EL (cell line): Measurements from ENCODE around the gene ELL.

Experiments used
- DNase-seq: peaks from one replicate; pipeline ENCODE4 v3.0.0-alpha.2; 2016

ELL gene

DNA sequence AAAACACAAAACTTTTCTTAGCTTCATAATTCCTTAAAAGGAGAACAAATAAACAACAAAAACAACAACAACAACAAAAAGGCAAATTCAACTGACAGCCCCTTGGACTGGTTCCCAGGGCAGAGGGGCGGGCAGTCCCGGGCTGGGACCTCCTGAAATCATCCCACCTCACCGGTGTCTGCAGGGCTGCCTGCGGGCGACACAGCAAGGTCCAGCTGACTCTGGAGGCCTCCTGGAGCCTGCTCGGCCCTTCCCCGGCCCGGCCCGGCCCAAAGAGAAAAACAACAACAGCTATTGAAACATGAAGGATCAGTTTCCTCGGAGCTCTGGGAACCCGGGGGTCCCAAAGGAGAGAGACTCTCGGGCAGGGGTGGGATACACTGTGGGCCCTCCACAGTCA, 78.9 kb downstream of the ELL start:
- DNase-seq: no peak

DNA sequence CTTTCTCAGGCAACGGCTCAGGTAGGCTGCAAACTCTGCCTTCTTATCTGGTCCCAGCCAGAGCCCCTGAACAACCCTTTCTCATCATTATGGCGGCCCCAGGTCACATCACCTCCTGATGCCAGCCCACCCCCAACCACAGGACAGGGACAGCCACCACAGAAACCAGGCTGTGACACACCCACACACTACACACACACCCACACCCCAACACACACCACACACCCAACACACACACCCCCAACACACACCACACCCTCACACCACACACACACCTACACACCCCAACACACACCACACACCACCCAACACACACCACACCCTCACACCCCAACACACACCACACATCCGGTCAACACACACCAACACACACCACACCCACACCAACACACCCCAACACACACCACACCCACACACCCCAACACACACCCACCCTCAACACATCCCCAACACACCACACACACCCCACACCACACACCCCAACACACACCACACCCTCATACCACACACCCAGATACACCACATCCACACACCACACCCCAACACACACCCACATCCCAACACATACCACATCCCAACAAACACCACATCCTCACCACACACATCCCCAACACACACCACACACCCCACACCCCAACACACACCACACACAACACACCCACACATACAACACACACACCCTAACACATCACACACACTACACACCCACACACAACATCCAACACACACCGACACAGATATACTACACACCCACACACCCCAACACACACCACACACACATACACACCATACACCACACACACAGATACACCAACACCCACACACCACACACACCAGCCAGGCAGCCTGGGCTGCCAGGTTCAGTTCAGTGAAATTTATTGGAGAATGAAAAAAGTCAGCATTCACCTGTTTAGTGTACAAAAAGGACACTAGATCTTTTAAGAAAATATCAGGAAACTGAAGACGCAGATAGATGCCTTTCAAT, 79.8 kb downstream of the ELL start:
- DNase-seq: no peak

DNA sequence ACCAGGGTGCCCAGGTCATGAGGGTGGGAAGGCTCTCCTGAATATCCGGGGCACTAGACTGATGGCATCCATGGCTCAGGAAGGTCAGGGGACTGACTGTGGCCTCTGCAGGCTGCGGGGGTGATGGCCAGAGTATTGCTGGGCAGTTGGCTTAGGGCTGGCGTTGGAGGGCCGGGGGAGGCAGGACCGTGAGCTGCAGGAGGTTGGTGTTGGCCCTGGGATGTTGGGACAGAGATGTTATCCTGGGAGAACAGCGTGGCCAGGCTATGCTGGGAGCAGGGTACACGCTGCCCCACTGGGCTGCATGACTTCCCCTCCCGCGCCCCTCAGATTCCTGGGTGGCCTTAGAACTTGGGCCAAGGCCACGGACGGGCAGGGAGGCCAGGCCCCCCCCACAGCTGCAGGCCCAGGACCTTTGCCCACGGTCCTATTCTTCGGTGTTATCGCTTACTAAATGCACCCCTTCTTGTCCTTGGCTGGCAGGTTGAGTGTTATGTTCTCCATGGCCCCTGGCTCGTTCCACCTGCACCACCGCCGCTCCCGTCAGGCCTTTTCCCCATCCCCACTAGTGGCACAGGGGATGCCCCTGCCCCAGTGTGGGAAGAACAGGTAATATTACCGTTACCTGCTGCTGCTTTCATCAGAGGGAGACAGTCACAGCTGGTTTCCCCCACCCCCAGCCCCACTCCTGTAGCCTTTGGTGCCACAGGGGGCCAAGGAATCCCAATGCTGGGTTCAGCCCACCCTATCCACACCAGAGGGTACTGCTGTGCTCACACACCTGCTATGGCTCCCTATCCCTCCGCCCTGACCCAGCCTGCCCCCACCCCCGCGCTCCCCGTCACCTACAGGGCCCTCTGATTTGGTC, 80.7 kb downstream of the ELL start:
- DNase-seq: no peak

DNA sequence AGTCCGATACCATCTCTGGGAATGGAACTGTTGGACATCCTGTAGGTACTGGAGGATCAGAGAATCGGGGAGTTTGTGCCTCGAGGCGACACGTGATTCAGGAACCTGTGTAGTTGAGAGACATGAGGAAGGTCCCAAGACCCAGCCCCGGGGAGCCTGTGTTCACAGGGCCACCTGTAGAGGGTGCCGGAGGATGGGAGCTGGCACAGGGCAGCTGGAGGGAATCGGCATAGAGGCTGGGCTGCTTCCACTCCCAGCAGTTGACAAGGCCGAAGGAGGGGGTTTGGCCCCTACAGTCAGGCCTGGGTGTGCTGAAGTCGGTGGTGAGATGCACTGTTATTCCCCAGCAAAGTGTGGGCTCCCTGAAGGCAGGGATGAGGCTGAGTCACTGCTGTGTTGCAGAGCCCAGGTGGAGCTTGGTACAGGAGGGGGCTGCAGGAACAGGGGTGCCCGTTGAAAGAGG, 81.4 kb downstream of the ELL start:
- peak; percentile 37 for DNase-seq

DNA sequence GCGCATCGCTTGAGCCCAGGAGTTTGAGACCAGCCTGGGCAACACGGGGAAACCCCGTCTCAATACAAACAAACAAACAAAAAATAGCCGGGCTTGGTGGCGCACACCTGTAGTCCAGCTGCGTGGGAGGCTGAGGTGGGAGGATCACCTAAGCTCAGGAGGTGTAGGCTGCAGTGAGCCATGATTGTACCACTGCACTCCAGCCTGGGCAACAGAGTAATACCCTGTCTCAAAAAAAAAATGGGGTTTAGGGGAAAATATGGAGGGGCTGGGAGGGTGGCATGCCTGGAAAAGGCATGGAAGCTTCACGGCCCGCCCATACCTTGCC, 82.0 kb downstream of the ELL start:
- no peak for DNase-seq

DNA sequence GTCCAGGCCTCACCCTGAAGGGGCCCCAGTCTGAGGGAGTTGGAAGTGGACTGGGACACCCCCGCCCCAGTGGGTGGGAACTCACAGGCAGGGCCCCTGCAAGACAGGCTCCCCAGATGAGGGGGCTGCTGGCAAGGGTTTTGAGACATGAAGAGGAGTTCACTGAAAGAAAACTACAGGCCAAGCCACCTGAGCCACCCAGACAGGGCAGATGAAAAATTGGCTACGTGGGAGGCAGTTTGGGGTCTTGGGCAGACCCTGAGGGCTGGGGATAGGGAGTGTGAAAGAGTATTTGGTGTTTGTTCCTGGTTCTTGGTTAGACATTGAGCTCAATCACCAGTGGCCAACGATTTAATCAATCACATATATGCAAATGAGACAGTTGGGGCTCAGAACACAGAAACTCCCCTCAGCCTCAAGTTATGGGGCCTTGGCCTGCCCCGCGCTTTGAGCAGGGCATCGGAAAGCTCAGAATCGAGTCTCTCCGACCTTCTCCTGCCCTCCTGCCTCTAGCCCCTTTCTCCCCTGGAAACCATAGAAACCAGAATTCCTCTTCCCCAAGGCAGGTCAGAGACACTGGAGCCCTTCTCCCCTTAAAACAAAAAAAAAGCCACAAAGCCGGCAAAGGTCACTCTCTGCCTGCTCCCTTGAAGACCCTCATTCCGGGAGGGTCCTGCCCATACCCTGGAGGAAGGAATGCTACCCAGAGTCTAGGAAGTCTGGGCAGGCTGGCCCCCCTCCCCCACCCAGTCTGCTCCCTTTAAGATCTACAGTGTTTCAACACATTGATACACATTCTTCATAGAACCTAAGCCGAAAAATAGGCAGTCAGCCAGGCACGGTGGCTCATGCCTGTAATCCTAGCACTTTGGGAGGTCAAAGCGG, 82.6 kb downstream of the ELL start:
- peak; percentile 55 for DNase-seq

DNA sequence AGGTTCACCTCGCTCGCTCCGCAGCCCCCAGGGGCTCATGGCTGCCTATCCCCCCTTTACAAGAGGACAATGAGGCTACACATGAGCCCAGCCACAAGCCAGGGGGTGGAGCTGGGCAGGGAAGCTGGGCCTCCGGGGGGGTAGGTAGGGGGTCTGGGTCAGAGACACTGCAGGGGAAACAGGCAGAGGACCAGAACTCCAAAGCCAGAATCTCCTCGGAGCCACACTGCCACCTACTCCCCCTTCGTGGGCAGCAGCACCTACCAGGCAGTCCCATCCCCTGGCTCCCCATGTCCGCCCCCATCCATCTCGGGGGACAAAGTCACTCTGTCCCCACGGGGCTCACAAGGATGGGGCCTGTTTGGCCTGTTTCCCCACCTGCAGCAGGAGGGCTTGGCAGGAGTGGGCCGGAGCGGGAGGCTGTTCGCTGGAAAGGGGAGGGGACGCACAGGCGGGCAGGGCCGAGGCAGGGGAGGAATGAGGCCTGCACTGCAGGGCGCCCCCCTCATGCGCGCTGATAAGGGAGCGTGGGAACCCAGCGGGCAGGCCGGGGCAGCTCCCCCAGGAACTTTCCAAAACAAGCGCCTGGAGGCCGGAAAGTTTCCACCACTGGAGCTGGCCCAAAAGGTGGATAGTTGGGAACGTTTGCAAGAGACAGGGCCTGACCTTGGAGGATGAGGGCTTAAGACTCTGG, 83.4 kb downstream of the ELL start:
- DNase-seq: no peak

DNA sequence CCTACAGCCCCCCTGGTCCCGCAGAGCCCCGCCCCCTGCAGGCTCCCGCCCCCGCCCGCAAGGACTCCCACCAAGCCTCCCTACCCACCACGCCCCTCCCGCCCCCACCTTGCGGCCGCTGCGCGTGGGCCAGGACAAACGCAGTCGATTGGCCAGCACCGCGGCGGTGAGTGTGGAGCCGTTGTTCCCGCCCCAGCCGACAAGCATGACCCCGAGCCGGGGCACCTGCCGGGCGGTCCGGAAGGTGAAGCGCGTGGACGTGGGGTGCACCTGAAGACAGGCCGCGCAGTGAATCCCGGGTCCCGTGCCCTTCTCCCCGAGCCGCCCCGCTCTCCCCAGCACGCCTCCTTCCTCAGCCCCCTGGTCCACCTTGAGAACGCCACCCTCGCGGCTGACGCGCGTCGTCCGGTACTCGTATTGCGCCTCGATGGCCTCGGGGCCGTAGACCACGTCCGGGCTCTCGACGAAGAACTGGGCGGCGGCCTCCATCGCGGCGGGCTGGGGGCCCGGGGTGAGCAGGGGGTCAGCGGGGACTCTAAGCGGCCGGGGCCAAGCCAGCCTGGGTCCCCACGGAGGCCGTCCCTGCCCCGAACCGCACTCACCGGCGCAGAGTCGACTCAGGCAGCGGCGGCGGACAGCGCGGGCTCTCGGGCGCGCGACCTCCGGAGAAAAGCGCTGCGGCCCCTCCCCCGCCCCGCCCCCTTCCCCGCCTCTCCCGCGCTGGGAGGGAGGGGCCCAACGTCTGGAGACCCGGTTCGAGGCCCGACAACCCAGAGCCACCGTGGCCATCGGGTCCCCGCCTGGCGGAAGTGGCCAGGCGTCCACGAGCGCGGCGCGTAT, 84.2 kb downstream of the ELL start, which contains the start of gene ISYNA1:
ISYNA1 (minus strand) TSS at position 643 of the 840 bp plus-strand sequence; CDS start at position 489, 154 bp downstream.
- peak; percentile 59 for DNase-seq

DNA sequence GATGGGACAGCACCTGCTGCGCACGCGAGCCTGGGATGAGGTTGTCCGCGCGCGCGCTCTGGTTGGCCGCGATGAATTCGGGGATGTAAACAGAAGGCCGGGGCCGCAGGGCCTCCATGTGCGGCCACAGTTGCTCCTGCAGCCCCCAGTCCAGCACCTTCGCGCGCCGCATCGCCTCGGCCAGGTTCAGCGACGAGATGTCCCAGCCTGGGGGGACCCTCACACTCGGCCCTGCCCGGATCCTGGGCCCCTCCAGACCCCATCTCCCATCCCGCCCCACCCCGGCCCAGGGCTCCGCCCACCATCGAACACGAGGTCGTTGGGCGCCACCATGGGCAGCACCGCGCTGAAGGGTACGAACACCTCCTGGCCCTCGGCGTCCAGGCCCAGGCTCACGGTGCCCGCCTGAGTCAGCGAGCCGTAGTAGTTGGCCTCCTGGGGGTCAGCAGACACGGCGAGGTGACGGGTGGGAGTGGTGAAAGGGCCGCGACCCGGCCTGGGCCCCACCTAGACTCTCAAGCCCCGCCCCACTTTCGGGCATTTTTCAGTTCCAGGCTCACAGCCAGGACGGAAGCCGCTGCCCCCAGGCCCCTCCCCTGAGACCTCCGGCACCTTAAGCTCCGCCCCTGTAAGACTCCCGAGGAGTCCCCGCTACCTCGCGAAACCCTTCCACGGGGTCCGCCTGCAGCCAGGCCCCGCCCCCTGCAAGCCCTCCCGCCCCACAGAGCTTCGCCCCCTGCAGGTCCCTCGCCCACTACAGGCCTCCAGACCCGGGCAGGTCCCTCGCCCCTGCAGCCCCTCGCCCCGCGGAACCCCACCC, 85.0 kb downstream of the ELL start:
- peak; percentile 89 for DNase-seq

DNA sequence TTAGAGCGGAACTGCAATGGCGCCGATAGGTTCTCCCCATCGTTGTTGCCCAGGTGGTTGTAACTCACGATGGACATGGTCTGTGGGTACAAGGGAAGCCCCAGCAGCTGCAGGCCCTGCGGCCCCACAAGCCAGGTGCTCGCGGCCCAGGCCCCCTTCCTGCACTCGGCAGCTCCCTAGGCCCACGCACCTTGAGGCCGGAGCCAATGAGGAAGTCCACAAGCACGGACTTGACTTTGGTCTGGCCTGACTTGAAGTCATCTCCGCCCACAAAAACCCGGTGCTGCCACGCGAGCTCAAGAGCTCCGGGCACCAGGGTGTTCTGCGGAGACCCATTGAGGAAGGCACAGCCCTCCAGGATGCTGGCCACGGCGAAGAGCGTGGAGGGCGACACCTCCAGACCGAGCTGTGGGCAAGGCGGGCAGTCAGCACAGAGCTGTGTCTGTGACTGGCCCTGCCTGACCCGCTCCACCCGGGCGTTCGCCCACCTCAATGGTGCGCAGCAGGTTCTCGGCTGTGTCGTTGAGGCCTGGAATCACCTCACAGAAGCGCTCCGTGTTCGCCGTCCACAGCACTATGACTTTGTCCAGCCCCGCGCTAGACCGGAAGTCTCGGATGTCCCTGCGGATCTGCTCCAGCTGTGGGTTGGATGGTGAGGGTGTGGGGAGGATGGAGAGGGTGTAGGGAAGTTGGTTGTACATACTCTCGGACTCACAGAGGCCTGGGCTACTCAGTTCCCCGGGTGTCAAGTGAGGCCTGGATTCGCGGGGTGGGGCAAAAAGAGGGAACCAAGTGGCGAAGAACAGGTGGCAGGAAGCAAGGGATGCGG, 85.8 kb downstream of the ELL start:
- DNase-seq: no peak

DNA sequence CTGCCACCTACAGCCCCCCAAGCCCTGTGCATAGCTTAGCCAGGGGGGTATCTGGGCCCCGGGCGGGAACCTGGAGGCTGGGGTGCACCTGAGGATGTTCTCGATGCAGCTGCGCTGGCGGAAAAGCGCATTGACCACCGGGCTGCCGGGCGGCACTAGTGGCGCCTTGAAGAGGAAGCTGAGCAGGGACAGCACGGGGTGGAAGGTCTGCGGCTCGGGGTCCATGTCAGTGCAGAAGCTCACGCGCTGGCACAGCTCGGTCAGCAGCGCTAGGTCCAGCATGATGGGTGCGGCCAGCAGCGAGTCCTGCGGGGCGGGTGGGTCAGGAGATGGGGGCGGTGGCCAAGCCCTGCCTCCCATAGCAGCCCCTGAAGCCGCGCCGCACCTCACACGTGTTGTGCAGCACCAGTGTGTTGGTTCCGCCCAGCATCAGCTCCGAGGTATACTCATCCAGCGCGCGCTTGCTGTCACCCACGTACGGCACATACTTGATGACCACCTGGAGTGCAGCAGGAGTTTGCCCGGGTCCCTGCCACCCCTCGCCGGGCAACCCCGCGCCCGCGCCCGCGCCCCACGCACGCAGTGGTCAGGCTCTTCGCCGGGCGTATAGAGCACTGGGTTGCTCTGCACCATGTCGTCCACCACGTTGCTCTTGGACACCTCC, 86.6 kb downstream of the ELL start:
- no peak for DNase-seq

DNA sequence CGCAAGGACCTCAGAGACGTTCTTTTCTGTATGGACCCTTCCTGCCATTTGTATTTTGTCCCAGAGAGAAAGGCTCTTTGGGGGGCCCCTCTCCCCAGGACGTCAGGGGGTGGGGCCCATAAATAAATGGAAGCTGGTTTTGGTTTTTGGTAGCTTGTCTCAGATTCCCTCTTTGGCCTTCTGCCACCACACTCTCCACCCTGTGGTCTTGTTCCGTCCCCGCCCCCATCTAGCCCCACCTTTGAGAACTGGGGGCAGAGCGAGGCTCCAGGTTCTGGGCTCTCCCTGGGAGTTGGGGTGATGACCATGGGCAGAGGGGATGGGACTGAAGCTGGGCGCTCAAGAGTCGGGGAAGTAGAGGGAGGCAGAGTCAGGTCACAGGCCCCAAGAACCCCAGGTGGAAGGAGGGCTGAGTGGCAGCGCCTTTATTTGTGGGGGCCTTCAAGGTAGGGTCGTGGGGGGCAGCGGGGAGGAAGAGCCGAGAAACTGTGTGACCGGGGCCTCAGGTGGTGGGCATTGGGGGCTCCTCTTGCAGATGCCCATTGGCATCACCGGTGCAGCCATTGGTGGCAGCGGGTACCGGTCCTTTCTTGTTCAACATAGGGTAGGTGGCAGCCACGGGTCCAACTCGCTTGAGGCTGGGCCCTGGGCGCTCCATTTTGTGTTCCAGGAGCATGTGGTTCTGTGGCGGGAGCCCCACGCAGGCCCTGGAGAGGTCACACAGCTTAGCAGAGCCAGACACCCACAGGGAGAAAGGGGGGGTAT, 87.3 kb downstream of the ELL start:
- DNase-seq: no peak

DNA sequence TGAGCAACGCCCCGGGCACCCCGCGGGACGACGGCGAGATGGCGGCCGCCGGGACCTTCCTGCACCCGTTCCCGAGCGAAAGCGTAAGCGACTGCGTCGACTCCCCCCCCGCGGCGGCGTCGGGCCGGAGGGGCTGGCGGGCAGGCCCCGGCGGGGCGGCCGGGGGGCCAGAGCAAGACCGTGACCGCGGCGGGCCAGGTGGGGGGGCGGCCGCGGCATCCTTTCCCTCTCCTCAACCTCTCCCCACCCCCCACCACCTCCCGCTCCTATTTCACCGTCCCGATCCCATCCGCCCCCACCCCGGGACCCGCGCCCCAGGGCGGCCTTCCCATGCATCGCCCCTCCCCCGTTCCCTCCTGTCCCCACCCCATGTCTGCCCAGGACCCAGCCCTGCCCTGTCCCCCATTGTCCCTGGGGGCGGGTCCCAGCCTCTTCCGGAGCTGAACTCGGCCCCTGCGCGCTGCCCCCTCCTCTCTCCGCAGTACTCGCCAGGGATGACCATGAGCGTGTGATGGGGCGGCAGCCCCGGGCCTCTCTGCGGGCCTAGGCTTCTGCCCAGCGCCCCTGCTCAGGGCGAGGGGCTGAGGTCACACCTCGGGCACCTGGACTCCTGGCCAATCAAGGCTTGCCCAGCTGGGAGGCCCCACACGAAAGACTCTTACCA, 88.0 kb downstream of the ELL start:
- no peak for DNase-seq

DNA sequence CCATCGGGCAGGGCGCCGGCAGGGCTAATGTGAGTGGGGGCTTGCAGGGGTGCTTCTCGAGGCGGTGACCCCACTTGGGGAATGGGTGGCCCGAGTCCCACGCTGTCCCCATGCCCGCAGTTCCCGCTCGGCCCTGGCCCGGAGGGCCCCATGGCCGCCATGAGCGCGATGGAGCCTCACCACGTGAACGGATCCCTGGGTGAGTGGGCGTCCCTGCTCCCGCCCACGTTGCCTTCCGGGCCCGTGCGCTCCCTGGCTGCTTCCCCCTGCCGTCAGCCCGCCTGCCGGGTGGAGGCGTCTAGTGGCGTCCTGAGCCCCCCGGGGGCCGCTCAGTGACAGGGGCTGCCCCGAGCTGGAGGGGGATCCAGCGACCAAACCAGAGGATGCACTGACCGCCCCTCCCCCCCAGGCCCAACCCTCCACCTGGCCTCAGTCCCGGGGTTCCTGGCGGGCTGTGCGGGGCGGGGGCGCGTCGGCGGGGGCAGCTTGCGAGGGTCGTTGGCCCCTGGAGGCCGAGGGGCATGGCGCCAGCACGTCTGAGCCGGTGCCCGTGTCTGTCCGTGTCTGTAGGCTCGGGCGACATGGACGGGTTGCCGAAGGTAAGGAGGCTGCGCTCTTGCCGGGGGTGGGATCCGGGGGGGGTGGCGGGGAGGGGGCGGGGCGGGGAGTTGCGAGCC, 88.7 kb downstream of the ELL start:
- no peak for DNase-seq

DNA sequence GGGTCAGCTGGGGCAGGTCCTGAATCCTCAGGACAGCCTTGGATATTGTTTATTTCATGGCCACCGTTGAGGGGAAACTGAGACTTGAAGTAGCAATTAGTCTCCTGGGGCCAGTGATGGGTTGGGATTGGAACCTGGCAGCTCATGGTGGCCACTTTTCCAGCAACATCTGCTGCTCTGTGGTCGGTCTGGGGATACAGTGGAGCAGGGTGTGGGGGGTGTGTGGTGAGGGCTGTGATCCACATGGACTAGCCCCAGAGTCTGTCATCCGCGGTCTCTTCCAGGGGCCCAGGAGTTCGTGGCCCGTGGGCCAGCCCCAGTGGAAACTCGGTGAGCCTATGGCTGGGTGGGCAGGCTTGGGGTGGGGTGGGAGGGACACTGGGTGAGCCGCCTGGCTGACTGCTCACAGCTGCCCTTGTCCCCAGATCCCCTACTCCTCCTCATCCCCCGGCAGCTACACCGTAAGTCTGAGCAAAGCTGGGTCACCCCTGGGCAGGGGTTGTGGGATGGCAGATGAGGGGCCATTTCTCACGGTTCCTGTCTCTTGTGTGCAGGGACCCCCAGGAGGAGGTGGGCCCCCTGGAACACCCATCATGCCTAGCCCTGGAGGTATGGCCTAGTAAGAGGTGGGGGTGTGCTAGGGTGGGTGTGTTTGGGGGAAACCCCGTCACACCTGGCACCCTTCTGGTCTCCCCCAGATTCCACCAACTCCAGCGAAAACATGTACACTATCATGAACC, 89.4 kb downstream of the ELL start:
- no peak for DNase-seq
